GM21528 (cell line): ENCODE results near the gene AGBL1.

Source experiments
- ATAC-seq: cut with Tn5 transposase; IDR thresholded peaks from one replicate; pipeline ENCODE4 v1.9.1; 2021; ENCODE audit warnings: mild to moderate bottlenecking, moderate library complexity; ENCODE audit not compliant: unreplicated experiment, low FRiP score

AGBL1 gene

GRCh38 chr15:86885616-86886015 is 805.9 kb downstream of the AGBL1 start:
- no peak for ATAC-seq

- no peak for ATAC-seq
Observed at GRCh38 chr15:86892774-86893449, 813.2 kb downstream of the AGBL1 start.

DNA sequence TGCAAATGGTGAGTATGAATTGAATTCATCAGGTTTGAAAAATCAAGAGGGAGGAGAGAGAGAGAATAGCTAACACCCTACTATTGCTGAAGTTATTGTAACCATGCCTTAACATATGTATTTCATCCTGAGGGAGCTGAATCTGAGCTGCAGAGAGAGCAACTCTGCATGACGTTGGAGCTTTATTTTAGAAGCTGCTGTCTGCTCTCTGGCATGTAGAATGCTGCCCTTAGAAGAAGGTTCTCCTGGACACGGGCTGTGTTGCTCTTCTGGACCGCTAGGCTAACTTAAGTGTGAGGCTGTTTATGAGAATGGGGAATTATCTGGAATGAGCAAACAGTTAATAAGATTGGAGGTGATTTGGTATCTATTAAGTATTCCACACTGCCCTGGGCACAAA is 814.6 kb downstream of the AGBL1 start:
- no peak for ATAC-seq

DNA sequence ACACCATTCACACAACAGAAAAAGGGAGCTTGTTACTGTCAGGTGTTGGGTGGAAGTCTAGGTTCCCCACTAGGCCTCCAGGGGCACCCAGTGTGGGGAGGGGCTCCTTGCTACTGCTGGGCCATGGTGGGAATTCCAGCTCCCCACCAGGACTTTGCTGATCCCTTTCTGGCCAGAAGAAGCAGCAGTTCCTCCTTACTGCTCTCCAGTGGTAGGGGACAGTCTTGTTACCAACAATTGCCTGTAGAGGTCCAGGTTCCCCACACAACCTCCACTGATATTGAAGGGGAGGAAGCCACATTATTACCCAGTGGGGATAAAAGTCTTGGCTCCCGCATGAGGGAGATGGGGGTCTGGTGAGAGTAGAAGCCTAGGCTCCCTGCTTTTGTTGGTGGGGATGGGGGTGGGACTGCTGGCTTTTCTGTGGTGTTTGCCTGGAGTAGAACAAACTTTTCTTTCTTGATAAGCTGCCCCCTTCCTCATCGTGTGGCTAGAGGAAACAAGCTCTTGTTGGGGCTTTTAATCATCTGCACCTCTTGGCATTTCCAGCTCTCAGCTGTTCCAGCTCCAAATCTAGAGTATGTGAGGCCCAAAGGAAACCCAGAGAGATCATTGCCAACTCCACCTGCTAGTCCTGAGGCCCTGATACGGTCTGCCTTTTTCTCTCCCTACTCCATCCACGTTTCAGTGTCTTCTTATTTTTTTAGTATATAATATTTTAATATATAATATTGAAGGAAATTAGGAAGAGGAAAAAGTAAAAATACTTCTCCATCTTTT is 824.2 kb downstream of the AGBL1 start:
- ATAC-seq = no peak

DNA sequence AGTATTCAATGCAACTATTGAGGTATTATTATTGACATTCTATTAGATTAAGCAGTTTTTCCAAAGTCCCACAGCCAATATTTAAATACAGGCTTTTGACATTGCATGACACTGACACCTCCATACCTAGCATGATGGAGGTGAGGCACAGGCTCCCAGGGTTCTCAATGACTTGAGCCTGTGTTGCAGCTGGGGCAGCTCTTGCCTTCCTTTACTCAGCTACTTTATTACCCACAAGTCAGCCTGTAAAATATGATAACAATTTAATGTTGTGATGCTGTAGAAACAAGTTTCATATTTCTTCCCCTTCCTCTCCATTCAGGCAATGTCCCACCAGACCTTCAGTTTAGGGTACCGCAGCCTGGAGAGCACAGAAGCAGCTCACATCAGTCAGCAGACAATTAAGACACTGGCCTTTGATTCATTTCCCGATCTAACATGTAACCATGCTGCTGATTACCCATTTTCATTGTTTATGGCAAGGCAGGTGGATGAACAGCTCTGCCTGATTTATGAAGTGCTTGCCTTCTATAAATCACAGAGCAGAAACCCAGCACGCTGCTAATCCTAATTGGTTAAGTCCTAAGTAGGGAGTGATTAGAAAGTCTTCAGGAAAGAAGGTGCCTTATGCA is 826.1 kb downstream of the AGBL1 start:
- no peak for ATAC-seq

DNA sequence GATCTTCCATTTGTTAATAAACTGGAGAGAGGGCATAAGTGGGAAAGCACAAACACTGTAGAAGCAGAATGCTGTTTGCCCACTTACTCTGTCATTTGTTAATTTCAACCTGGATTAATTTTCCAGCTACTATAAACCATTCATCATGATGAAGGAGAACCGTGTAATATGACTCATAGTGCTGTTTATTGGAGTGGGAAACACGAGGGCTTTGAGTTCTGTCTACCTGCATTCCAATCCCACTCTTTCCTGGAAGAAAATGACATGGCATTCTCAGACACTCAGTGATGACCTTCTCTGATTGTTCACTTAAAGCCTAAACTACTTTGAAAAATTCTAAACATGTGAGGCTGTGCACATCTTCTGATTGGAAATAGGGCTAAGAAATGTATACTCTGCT is 826.7 kb downstream of the AGBL1 start:
- no peak for ATAC-seq

DNA sequence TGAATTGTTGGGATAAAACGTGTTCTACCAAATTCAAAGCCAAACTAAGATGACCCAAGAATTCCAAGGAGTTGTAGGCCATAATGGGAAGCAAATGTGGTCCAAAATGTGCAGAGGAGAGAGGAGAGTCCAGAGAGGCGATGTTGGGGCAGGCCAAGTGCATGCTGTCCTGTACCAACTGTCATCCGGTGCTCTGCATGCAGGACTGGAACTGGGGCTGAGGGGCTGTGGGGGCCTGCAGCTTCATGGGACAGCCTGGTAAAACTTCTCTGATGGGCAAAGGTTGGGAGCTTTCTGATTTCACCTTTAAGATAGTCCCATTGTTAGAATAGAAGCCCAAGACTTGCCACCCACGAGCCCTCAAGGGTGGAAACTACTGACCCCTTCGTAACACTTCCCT is 831.4 kb downstream of the AGBL1 start:
- no peak for ATAC-seq

DNA sequence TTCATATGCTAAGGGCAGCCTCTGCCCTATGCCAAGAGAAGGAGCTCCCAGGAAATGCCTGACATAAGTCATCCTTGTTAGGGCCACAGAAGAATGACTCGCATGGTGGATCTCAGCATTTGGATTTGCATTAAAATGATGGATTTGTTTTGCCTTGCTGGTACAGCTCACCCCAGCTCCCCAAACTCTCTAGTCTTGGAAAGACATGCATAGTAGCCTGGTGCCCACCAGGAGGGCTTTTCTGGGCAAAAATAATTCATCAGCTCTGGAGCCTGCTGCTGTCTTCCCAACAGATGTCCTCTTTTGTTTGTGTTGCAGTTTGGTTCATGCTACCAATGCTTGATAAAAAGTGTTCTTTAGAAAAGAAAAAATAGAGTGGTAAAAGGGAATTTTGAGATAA is 833.0 kb downstream of the AGBL1 start:
- no peak for ATAC-seq

DNA sequence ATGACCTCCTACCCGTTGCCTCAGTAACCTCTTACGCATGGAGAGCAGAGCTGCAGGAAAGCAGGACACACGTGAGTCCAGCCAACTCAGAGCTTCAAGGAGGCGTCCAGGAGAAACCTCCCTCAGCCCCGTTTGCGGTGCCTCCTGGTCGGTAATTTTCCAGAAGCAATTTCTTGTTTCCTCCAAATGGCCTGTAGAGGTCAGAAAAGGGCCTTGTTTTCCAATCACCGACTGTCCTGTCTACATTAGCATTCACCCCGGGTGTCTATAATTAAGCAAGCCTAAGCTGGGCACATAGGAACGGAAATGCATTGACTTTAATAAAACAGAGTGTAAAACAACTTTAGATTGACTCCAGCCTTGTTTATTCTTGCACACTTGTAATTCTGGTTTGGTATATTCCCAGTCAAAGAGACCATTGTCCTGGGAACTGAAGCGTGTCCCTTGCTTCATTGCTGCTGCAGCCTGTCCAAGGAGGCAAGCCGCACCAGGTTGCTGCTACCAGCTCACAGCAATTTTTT is 836.2 kb downstream of the AGBL1 start:
- ATAC-seq = no peak

- no peak for ATAC-seq
Observed at GRCh38 chr15:86916671-86917360, 837.1 kb downstream of the AGBL1 start.

GRCh38 chr15:86917361-86917671 is 837.6 kb downstream of the AGBL1 start:
- no peak for ATAC-seq

- no peak for ATAC-seq
Observed at GRCh38 chr15:86919581-86919980, 839.9 kb downstream of the AGBL1 start.

- no peak for ATAC-seq
Observed at GRCh38 chr15:86929461-86929860, 849.8 kb downstream of the AGBL1 start.

- ATAC-seq = no peak
Observed at GRCh38 chr15:86932456-86932855, 852.8 kb downstream of the AGBL1 start.

DNA sequence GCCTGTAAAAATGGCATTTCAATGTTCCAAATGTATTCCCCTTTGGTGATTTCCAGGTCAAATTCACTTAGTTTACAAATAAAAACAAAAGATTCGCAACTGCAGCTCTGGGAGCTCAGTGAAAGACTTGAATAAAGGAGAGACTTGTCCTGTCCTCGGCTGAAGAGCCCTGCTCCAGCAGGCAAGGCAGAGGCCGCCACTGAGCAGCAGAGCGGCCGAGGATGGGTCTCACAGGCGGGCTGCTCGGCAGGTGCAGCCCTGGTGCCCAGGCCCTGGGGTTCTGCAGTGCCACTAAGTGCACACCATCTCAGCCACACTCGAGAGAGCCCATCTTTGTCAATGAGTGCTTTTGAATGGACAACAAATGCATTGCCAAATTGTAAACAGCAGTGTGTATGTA is 856.2 kb downstream of the AGBL1 start:
- ATAC-seq = no peak

DNA sequence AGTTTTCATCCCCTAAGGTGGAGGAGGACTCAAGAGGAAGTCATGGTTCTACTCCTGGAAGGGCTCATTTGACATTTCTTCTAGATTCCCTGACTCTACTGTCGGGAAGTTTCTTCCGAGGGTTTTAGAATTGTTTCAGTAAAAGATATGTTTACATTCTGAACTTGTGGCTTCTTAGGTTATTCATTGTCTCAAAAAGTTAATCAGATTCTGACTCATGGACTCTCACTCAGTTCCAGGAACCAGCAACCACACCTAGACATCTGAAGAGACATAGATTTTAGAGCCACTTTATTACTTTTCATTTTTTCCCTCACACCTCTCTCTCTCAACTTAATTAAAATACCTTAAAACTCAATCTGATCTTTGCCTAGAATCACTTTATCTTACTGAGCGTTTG is 862.6 kb downstream of the AGBL1 start:
- ATAC-seq = no peak

DNA sequence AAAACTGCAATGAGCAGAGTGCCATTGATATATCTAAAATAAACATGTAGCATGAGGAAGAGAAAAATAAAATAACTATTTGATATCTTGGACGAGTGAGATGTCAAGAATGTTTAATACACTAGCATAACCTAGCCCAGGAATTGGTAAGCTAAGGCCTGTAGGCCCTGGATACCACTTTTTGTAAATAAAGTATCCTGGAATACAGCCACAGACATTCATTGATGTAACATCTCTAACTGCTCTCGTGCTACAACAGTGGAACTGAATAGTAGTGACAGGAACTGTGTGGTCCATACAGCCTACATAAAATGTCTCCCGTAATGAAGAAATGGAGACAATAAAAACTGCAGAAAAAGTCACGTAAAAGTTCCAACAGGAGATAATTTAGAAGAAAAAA is 869.0 kb downstream of the AGBL1 start:
- no peak for ATAC-seq

DNA sequence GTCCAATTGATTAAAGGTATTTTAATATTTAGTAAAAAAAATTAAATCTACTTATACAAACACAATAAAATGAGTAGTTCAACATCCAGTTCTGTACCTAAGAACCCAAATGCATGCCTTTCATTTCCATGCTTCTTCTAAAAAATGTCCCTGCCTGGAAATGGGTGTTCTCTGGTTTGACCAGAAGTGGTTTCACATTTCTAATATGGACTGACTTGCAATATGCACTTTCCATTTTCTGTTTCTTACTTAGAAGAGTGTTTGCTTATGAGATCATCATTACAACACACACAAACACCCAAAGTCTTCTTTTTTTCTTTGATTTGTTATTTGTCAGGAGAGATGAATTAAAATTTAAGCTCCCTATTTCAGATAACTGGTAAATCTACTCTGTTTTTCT is 879.6 kb downstream of the AGBL1 start:
- ATAC-seq = no peak

GRCh38 chr15:86961669-86962068 is 882.0 kb downstream of the AGBL1 start:
- ATAC-seq = no peak

DNA sequence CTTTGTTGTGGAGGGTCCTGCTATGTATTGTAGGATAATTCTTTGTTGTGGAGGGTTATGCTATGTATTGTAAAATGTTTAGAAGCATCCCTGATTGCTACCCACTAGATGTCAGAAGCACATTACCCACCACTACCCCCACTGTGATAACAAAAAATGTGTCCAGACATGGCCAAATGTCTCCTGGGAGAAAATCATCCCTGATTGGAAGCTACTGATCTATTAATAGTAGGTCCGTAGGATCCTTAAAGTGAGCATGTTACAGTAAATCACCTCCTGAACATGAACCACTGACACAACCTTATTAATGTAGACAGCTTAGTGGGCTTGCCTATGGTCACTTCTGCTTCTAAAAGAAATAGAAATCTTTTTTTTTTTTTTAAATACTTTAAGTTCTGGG is 884.6 kb downstream of the AGBL1 start:
- no peak for ATAC-seq

DNA sequence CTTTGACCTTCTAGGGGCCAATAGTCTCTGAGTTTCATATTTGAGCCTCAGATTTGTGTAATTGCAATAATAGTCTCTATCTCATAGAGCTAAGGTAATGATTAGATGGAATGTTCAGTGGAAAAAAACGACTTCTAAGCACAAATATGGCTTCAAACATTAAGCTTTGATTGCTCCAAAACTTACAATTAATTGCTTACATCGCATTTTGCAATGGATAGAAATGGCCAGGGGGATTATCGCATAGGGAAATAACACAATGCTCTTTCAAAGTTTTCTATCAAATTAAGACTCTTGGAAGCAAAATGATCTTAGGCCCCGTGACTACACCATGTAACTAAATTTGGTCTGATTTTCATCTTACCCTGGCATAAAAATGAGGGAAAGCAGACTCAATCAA is 888.6 kb downstream of the AGBL1 start:
- ATAC-seq = no peak
